T-helper 1 cell treated with Interleukin-12 subunit alpha and Interleukin-12 subunit beta and Interleukin-4 antibody, amounts not matched to agents 30 μg/mL and 1 μg/mL, for 36 hours (primary cell): ENCODE measurements around the gene NAT8.
"Not testable (repeated sequence)": the region's sequence is repeated elsewhere in the genome, so short reads cannot be mapped to it uniquely, and the experiment has no call there.

ENCODE experiments used
- H3K27ac Mint-ChIP-seq: one replicate; pipeline ENCODE4 v1.8.0; 2021; ENCODE audit warnings: mild to moderate bottlenecking, mixed read lengths
- H3K27me3 Mint-ChIP-seq: one replicate; pipeline ENCODE4 v1.8.0; 2021; ENCODE audit warnings: low read depth, mixed read lengths
- H3K36me3 Mint-ChIP-seq: one replicate; pipeline ENCODE4 v1.8.0; 2021; ENCODE audit warnings: low read depth, mixed read lengths
- H3K4me1 Mint-ChIP-seq: one replicate; pipeline ENCODE4 v1.8.0; 2021; ENCODE audit warnings: low read depth, mixed read lengths
- H3K4me3 Mint-ChIP-seq: one replicate; pipeline ENCODE4 v1.8.0; 2021; ENCODE audit warnings: mild to moderate bottlenecking, moderate library complexity, mixed read lengths
- H3K9me3 Mint-ChIP-seq: one replicate; pipeline ENCODE4 v1.8.0; 2021; ENCODE audit warnings: mixed read lengths

Gene NAT8

GRCh38 chr2:73611867-73612266 is 30.4 kb downstream of the NAT8 start:
- Mint-ChIP-seq H3K27me3 (no peaks in the 10 kb centered on the region), H3K4me1 (peaks cover 7% of the 10 kb centered on the region), H3K36me3 (no peaks in the 10 kb centered on the region), H3K4me3 (no peak overlapping the region), H3K9me3 (no peaks in the 10 kb centered on the region), H3K27ac (no peak overlapping the region)

GRCh38 chr2:73611193-73611592 is 31.0 kb downstream of the NAT8 start:
- H3K4me1 Mint-ChIP-seq: peaks cover 7% of the 10 kb centered on the region
- H3K9me3 Mint-ChIP-seq: no peaks in the 10 kb centered on the region
- H3K4me3 Mint-ChIP-seq: no peak overlapping the region
- no peak overlapping the region for H3K27ac Mint-ChIP-seq
- no peaks in the 10 kb centered on the region for H3K36me3 Mint-ChIP-seq
- H3K27me3 Mint-ChIP-seq: no peaks in the 10 kb centered on the region

- no peaks in the 10 kb centered on the region for H3K27me3 Mint-ChIP-seq
- no peak overlapping the region for H3K27ac Mint-ChIP-seq
- H3K4me3 Mint-ChIP-seq: no peak overlapping the region
- H3K36me3 Mint-ChIP-seq: no peaks in the 10 kb centered on the region
- H3K4me1 Mint-ChIP-seq: peaks cover 7% of the 10 kb centered on the region
- H3K9me3 Mint-ChIP-seq: no peaks in the 10 kb centered on the region
Observed at GRCh38 chr2:73610111-73610510, 32.1 kb downstream of the NAT8 start.

GRCh38 chr2:73604589-73604988 is 37.6 kb downstream of the NAT8 start:
- not testable (repeated sequence) for H3K27ac Mint-ChIP-seq, H3K27me3 Mint-ChIP-seq, H3K4me3 Mint-ChIP-seq, H3K36me3 Mint-ChIP-seq, H3K9me3 Mint-ChIP-seq, H3K4me1 Mint-ChIP-seq

GRCh38 chr2:73603099-73603588 is 39.1 kb downstream of the NAT8 start:
- not testable (repeated sequence) for H3K4me3 Mint-ChIP-seq, H3K27ac Mint-ChIP-seq, H3K36me3 Mint-ChIP-seq, H3K9me3 Mint-ChIP-seq, H3K27me3 Mint-ChIP-seq, H3K4me1 Mint-ChIP-seq

- Mint-ChIP-seq H3K36me3 (peaks cover 6% of the 10 kb centered on the region), H3K27ac (no peak overlapping the region), H3K9me3 (no peaks in the 10 kb centered on the region), H3K27me3 (no peaks in the 10 kb centered on the region), H3K4me1 (no peaks in the 10 kb centered on the region), H3K4me3 (no peak overlapping the region)
Observed at GRCh38 chr2:73601780-73602179, 40.4 kb downstream of the NAT8 start.

- no peaks in the 10 kb centered on the region for H3K36me3 Mint-ChIP-seq
Observed at GRCh38 chr2:73594251-73594650, 48.0 kb downstream of the NAT8 start.

GRCh38 chr2:73593680-73594079 is 48.5 kb downstream of the NAT8 start:
- H3K4me1 Mint-ChIP-seq: no peaks in the 10 kb centered on the region
- no peaks in the 10 kb centered on the region for H3K27me3 Mint-ChIP-seq
- H3K9me3 Mint-ChIP-seq: no peaks in the 10 kb centered on the region
- no peaks in the 10 kb centered on the region for H3K36me3 Mint-ChIP-seq
- no peak overlapping the region for H3K4me3 Mint-ChIP-seq
- no peak overlapping the region for H3K27ac Mint-ChIP-seq

More at GRCh38 chr2:73594251-73594650, 48.0 kb downstream of the NAT8 start:
- Mint-ChIP-seq H3K9me3 (no peaks in the 10 kb centered on the region), H3K27ac (no peak overlapping the region), H3K4me1 (no peaks in the 10 kb centered on the region), H3K27me3 (no peaks in the 10 kb centered on the region), H3K4me3 (no peak overlapping the region)
